ENCODE results near the gene PBRM1.
"Not testable (repeated sequence)": the region's sequence is repeated elsewhere in the genome, so short reads cannot be mapped to it uniquely, and the experiment has no call there.

The PBRM1 gene

DNA sequence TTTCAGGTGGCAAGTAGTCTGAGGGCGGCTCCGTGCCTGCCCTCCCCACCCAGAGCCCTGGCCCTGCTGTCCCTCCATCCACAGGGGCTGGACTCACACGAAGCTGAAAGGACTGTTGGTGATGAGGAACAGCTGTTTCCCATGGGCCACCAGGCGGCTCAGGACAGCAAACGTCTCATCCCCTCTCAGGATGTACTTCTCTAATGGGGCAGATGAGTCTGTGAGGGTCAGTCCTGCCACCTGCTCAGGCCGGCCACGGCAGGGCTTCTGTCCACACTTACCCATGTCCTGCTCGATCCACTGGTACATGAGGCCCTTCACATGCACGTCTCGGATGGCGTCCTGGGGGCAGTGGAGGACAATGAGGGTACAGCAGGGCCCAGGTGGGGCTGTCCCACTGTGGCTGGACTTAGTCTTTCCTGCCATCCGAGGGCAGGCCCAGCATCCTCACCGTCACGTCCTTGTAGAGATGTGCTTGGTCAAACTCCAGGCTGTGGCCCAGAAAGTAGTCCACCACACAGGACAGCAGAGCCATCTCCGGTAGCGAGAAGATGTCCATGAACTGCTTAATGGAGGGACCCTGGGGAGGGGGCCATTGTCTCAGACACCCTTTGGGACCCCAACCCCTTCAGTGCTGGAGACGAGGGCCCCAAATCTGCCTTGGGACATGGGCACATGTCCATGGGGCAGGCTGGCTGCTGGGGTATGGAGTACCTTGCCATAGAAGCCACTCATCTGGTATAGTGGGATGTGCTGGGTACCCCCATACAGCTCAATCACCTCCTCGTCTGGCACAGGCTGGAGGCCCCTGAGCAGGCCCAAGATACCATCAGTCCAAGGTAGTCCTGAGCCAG is 157.8 kb downstream of the PBRM1 start:
- FAIRE-seq, result no peak

DNA sequence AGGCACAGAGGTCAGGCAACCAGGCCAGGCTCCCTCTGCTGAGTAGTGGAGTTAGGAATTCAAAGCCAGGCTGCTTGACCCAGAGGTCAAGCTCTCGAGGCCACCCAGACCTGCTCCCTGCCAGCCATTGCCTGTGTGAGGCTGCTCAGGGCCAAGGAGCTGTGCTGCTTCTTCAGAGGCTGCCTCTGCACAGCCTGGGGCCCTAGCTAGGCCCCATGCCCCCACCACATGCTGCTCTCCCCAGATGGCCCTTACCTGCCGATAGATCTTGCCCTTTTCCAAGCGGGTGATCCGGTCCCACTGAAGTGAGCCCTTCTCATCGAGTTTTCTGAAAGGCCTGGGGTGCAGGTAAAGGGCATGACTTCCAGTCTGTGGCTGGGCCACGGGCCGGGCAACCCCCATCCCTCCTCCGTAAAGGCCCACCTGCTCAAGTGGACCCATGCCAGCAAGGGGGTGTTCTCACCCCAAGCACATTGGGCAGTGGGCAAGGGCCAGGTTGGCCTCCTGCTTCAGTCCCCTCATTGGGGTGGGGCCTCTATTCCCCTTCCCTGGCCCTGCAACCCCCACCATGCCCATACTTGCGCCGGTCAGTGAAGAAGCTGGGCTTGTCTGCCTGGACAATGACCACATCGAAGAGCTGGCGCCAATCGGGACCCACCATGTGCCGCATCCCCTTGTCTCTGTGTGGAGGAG is 158.5 kb downstream of the PBRM1 start:
- DNase-seq (ENCODE audit: extremely low spot score, insufficient read length, low read depth) (no peak), FAIRE-seq (no peak)

More for the DNA sequence above, 157.8 kb downstream of the PBRM1 start:
- no peak for DNase-seq (ENCODE audit: extremely low spot score, insufficient read length, low read depth)

DNA sequence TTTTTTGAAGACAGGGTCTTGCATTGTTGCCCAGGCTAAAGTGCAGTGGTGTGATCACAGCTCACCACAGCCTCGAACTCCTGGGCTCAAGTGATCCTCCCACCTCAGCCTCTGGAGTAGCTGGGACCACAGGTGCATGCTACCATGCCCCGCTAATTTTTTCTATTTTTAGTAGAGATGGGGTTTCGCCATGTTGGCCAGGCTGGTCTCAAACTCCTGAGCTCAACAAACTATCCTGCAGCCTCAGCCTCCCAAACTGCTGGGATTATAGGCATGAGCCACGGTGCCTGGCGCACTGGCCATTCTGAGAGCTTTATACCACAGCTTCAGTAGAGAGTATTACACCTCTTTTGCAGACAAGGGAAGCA is 159.1 kb downstream of the PBRM1 start:
- DNase-seq (ENCODE audit: extremely low spot score, insufficient read length, low read depth); FAIRE-seq: not testable (repeated sequence)

DNA sequence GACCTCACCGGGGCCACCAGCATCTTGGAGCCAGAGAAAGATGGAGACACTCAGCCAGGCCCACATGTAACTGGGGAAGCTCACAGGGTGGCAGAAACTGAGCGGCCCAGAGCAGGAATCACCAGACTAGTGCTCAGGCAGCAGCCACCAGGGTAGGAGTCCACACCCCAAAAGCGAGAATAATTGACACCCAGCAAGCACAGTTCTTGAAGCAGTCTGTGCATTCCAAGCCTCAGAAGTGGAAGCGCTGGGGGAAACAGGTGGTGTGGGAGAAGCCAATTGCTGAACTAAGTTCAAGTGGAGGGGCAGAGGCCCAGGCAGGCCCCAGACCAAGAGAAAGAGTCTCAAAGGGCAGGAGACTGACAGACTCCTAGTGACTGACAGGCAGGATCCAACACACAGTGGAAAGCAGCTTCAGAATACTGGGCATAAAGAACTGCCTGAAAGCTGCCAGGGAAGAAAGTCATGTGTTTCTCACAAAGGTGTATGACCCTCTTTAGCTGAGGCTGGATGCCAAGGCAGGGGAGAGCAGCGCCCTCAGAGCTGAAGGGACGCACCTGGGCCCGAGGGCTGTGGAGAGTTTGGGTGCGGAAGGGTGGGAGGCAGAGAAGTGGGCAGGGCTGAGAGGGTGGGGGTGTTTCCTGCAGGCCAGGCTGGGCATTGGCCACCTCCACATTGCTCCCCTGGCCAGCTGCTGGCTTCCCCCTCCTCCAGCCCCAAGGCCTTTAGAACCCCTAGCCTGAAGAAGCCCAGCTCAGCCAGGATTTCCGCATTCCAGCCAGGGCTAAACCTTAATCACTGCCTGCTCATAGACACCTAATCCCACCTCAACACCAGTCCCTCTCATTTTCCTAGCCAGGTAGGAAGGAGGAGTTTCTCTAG is 159.8 kb downstream of the PBRM1 start:
- no peak for FAIRE-seq

DNA sequence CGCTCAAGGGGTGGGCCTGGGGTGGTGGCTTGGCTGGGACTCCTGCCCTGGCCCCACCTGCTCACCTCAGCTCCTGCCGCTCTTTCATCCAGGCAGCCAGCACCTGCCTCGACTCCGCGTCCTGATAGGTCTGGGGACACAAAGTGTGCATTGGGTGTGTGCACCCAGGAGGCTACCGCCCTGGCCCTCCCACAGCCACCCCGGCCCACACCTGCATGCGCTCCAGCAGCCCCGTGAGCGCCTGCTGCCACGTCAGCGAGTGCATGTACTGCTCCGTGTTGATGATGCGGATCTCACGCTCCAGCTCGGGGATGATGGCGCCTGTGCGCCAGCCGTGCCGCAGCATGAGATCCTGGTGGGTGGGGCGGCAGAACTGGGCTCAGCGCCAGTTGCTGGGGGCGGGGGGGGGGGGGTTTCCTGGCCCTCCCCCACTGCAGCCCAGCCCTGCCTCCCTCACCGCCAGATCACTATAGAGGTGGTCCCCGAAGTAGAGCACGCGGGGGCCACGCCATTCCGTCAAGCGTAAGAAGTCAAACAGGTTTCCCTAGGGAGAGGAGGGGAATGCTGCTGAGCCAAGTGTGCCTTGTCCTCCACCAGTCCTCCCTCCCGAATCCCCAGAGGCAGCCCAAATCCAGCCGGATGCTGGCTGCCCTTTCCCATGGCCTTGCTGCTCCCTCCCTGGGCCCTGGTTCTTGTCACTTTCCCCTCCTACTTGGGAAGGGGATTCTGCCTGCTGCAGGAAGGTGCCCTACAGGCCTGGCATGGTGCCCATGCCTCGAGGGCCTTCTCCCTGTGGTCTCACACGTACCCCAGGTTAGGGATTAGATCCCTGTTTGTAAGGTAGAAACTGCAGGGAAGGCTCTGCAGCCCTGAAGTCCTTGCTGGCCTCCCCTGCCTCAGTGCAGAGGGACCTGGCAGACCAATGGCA is 160.7 kb downstream of the PBRM1 start:
- DNase-seq (ENCODE audit: extremely low spot score, insufficient read length, low read depth) (no peak), FAIRE-seq (no peak)

More for the DNA sequence above, 159.8 kb downstream of the PBRM1 start:
- DNase-seq (ENCODE audit: extremely low spot score, insufficient read length, low read depth), result no peak

DNA sequence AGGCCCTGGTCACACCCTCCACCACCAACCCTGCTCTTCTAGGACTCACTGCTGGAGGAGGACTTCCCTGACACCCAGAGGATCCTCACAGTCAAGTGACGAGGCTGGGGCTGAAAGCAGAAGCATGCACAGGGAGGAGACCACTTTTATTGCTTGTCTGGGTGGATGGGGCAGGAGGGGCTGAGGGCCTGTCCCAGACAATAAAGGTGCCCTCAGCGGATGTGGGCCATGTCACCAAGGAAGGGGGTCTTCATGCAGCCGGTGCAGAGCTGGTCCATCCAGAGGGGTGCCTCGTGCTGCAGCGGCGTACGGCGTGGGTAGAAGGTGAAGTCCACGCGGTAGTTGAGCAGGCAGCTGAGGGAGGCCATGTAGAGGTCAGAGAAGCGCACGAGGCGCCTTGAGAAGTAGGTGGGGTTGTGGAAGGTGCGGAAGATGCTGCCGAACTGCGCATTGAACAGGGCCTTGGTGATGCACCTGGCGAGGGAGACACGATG is 161.4 kb downstream of the PBRM1 start:
- no peak for FAIRE-seq
- no peak for DNase-seq (ENCODE audit: extremely low spot score, insufficient read length, low read depth)

DNA sequence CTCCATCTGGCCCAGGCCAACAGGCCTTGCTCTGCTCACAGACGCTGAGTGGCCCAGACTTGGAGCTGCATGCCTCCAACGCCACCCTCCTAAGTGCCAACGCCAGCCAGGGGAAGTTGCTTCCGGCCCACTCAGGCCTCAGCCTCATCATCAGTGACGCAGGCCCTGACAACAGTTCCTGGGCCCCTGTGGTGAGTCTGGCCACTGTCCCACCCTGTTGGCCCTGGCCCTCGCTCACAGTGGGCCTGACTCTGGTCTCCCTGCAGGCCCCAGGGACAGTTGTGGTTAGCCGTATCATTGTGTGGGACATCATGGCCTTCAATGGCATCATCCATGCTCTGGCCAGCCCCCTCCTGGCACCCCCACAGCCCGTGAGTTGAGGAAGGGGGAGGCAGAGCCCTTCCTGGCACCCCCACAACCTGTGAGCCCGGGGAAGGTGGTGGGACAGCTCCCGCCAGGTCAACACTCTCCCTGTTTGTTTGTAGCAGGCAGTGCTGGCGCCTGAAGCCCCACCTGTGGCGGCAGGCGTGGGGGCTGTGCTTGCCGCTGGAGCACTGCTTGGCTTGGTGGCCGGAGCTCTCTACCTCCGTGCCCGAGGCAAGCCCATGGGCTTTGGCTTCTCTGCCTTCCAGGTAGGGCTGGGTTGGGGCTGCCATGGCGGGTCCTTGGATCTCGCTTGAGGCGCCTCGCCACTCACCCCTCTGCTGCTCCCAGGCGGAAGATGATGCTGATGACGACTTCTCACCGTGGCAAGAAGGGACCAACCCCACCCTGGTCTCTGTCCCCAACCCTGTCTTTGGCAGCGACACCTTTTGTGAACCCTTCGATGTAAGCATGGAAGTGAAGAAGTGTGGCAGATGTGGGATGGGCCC is 162.1 kb downstream of the PBRM1 start:
- FAIRE-seq, result no peak
- DNase-seq (ENCODE audit: extremely low spot score, insufficient read length, low read depth), result no peak

DNA sequence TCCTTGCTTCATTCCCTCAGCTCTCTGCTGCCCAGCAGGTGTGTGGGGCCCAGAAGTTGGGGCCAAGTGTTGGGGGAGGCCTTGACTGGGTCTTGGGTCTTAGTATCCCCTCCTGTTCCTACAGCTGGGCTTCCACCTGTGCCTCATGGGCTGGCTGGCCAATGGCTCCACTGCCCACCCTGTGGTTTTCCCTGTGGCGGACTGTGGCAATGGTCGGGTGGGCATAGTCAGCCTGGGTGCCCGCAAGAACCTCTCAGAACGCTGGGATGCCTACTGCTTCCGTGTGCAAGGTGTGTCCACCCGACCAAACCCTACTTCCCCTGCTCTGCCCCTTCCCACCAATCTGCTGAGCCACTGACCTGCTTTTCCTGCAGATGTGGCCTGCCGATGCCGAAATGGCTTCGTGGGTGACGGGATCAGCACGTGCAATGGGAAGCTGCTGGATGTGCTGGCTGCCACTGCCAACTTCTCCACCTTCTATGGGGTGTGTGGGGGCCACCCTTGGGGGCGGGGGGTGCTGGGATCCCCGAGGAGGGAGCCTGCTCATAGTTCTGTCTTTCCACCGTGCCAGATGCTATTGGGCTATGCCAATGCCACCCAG is 163.0 kb downstream of the PBRM1 start:
- no peak for DNase-seq (ENCODE audit: extremely low spot score, insufficient read length, low read depth)
- no peak for FAIRE-seq

DNA sequence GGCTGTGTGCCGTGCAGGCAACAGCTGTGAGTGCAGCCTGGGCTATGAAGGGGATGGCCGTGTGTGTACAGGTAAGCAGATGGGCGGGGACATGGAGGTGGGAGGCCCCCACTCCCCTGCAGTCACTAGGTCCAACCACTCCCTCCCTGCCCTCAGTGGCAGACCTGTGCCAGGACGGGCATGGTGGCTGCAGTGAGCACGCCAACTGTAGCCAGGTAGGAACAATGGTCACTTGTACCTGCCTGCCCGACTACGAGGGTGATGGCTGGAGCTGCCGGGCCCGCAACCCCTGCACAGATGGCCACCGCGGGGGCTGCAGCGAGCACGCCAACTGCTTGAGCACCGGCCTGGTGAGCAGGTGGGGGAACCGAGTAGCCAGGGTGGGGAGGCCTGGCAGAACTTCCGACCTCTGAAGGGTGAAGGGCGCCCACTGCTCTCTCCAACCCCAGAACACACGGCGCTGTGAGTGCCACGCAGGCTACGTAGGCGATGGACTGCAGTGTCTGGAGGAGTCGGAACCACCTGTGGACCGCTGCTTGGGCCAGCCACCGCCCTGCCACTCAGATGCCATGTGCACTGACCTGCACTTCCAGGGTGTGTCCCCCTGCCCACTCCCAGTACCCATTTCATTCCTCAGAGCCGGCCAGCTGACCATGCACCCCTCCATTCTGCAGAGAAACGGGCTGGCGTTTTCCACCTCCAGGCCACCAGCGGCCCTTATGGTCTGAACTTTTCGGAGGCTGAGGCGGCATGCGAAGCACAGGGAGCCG is 163.6 kb downstream of the PBRM1 start:
- FAIRE-seq (no peak), DNase-seq (ENCODE audit: extremely low spot score, insufficient read length, low read depth) (no peak)

DNA sequence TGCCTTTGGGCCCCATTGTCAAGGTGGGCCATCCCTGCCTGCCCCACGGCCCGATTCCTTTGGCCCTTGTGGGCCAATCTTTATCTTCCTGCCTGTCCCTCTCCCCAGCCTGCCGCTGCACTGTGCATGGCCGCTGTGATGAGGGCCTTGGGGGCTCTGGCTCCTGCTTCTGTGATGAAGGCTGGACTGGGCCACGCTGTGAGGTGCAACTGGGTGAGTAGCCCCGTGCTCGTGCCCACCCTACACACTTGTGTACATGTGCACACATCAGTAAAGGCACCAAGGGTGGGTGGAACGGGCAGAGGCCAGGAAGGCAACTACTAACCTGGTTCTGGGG is 164.3 kb downstream of the PBRM1 start:
- FAIRE-seq, result no peak
- no peak for DNase-seq (ENCODE audit: extremely low spot score, insufficient read length, low read depth)

DNA sequence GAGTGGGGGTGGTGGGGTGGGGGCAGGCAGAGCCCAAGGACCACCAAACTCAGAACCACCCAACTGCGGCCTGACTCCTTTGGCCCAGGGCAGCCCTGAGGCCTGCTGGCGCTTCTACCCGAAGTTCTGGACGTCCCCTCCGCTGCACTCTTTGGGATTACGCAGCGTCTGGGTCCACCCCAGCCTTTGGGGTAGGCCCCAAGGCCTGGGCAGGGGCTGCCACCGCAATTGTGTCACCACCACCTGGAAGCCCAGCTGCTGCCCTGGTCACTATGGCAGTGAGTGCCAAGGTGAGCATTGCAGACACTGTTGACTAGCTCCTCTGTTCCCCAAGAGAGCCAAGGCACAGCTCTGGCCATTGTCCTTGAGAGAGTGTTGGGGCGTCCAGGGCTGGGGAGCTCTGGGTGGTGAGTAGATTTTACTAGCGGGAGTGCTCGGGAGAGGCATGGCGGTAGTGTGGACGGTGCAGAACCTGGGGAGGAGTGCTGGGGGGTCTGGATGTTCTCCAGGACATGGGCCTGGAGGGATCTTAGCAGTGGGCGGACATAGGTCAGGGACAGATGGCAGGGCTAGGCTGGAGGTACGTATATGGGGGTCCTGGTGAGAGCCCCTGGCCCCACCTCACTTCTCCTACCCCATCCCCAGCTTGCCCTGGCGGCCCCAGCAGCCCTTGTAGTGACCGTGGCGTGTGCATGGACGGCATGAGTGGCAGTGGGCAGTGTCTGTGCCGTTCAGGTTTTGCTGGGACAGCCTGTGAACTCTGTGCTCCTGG is 164.8 kb downstream of the PBRM1 start:
- no peak for FAIRE-seq
- DNase-seq (ENCODE audit: extremely low spot score, insufficient read length, low read depth), result no peak

DNA sequence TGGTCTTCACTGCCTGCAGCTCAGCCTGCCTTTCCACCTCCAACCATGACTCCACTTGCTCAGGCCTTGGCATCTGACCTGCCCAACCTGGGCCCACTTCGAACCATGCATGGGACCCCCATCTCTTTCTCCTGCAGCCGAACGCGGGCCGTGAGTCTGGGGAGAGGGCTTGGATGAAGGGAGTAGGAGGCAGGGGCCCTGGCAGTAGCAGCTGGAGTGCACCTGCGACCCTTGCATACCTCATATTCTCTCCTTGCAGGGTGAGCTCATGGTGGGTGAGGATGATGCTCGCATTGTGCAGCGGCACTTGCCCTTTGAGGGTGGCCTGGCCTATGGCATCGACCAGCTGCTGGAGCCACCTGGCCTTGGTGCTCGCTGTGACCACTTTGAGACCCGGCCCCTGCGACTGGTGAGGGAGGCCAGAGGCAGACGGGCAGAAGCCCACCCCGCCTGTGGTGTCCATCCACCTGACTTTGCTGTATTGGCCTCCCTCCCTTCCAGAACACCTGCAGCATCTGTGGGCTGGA is 165.5 kb downstream of the PBRM1 start:
- FAIRE-seq (no peak), DNase-seq (ENCODE audit: extremely low spot score, insufficient read length, low read depth) (no peak)

DNA sequence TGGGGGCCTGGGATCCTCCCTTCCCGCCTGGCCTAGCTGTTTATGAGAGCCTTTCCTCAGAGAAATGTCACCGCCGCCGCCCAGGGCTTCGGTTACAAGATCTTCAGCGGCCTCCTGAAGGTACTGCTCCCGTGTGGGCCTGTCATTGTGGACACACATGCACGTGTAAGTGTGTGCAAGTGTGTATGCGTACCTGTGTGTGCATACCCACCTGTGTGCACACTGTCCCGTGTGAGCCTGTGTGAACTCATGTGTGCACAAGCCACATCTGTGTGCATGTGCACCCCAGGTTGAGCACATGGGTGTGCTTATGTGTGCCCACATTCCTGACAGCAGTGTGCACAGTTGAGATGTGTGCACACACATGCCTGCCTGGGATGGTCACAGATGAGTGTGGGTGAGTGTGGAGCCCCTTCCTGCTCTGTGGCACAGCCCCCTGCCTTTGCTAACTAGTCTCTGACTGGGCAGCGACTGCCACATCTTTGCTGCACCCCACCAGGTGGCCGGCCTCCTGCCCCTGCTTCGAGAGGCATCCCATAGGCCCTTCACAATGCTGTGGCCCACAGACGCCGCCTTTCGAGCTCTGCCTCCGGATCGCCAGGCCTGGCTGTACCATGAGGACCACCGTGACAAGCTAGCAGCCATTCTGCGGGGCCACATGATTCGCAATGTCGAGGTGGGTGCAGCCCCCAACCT is 166.1 kb downstream of the PBRM1 start:
- DNase-seq (ENCODE audit: extremely low spot score, insufficient read length, low read depth), result no peak
- FAIRE-seq, result no peak

DNA sequence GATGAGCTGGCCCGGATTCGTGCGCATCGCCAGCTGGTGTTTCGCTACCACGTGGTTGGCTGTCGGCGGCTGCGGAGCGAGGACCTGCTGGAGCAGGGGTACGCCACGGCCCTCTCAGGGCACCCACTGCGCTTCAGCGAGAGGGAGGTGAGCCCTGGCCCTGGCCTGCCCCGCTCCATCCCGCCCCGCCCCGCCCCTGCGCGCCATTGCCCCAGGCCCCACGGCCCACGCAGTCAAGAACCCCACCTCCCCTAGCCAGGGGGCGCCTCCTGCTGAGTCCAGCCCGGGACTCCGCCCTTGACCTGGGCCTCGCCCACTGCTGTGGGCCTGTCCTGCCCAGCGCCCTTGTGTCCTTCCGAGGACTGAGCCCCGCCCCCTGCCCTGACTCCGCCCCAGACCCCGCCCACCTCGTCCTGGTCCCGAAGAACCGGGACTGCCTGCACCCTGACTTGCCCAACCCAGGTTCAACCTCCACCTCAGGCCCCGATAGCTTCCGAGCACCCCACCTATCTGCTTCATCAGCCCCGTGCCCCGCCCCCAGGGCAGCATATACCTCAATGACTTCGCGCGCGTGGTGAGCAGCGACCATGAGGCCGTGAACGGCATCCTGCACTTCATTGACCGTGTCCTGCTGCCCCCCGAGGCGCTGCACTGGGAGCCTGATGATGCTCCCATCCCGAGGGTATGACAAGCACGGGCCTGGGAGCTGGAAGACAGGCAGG is 166.8 kb downstream of the PBRM1 start:
- DNase-seq (ENCODE audit: extremely low spot score, insufficient read length, low read depth) (no peak), FAIRE-seq (no peak)

Data from GM18507 (cell line).